Activated CD8-positive, alpha-beta memory T cell treated with anti-CD3 and anti-CD28 coated beads, Interleukin-2, amount 50 U/mL, for 1 hour (primary cell): ENCODE measurements around the gene AFAP1.

ENCODE experiments used
- DNase-seq: peaks from one replicate; pipeline ENCODE4 v3.0.0-alpha.2; 2020; ENCODE audit errors: extremely low read depth

The AFAP1 gene

GRCh38 chr4:7785017-7785416 is 154.6 kb downstream of the AFAP1 start:
- DNase-seq = no peak

GRCh38 chr4:7784131-7784870 is 155.4 kb downstream of the AFAP1 start:
- DNase-seq = no peak

- no peak for DNase-seq
These were observed 156.1 kb downstream of the AFAP1 start for GRCh38 chr4:7783541-7783940.

GRCh38 chr4:7782783-7783182 is 156.9 kb downstream of the AFAP1 start:
- no peak for DNase-seq

GRCh38 chr4:7781993-7782392 is 157.7 kb downstream of the AFAP1 start:
- no peak for DNase-seq

- DNase-seq = no peak
These were observed 158.3 kb downstream of the AFAP1 start for GRCh38 chr4:7781366-7781765.

GRCh38 chr4:7780751-7781348 is 158.8 kb downstream of the AFAP1 start:
- no peak for DNase-seq

- no peak for DNase-seq
These were observed 160.3 kb downstream of the AFAP1 start for GRCh38 chr4:7779432-7779768.

- no peak for DNase-seq
These were observed 160.9 kb downstream of the AFAP1 start for GRCh38 chr4:7778510-7779431.

GRCh38 chr4:7777871-7778509 is 161.7 kb downstream of the AFAP1 start:
- DNase-seq = no peak

GRCh38 chr4:7777017-7777710 is 162.5 kb downstream of the AFAP1 start:
- DNase-seq = no peak

GRCh38 chr4:7775396-7775795 is 164.3 kb downstream of the AFAP1 start:
- no peak for DNase-seq

GRCh38 chr4:7774301-7775294 is 165.1 kb downstream of the AFAP1 start:
- DNase-seq = no peak

GRCh38 chr4:7773401-7774180 is 166.1 kb downstream of the AFAP1 start:
- no peak for DNase-seq

- DNase-seq = no peak
These were observed 166.8 kb downstream of the AFAP1 start for GRCh38 chr4:7772711-7773385.

- DNase-seq = no peak
These were observed 167.8 kb downstream of the AFAP1 start for GRCh38 chr4:7771541-7772507.

GRCh38 chr4:7771056-7771455 is 168.6 kb downstream of the AFAP1 start:
- no peak for DNase-seq
